Lower lobe of right lung (tissue), 2 donors: ENCODE results near the gene N4BP2. TPM values are rescaled to one million over a fixed set of nuclear protein-coding genes. Genes with fewer than 3 reads are reported as not detected.

Source experiments
- ATAC-seq, 2 donors: fragments of 200-7000 bp; cut with Tn5 transposase; one replicate each; pipeline ENCODE4 v1.9.1; 2020 to 2022; ENCODE audit warnings: mild to moderate bottlenecking in 2 of 2, moderate library complexity in 2 of 2
- DNase-seq: peaks from one replicate; pipeline ENCODE4 v3.0.0-alpha.2; 2020
- H3K27ac ChIP-seq: fragments of 200-600 bp; one replicate; pipeline ENCODE4 v1.8.0; 2022
- H3K27me3 ChIP-seq: fragments of 200-600 bp; one replicate; pipeline ENCODE4 v1.8.0; 2022; ENCODE audit warnings: low read depth
- H3K36me3 ChIP-seq: fragments of 200-600 bp; one replicate; pipeline ENCODE4 v1.8.0; 2022; ENCODE audit warnings: mild to moderate bottlenecking
- H3K4me1 ChIP-seq: fragments of 200-600 bp; one replicate; pipeline ENCODE4 v1.8.0; 2022
- H3K4me3 ChIP-seq: fragments of 200-600 bp; one replicate; pipeline ENCODE4 v1.8.0; 2022; ENCODE audit warnings: mild to moderate bottlenecking
- H3K9me3 ChIP-seq: fragments of 200-600 bp; one replicate; pipeline ENCODE4 v1.8.0; 2022
- CTCF ChIP-seq: fragments of 200-600 bp; IDR thresholded peaks from one replicate; pipeline ENCODE4 v1.8.0; 2022; ENCODE audit warnings: antibody characterized with exemption, mild to moderate bottlenecking
- intact Hi-C: fragments of 100-400 bp; cut with DNase I; formaldehyde crosslinking; loops from one replicate; pipeline ENCODE4 v1.11.0; 2022
- total RNA-seq: library from RNA; stranded (reverse); fragmentation: NEBNext Ultra II Directional; extraction: Animal tissue kit (Norgen Biotek cat#: 25700); gene quantifications from one replicate; pipeline ENCODE4 v1.2.1, GENCODE V29; 2021
- donor health status: DM: no; HTN: yes; CAD: no; lungs with severe emphysema.

N4BP2 gene
- total RNA-seq, 1 donor from 2014 or later = 10.0 TPM

GRCh38 chr4:40118861-40119260 lies 62.2 kb downstream of the N4BP2 start:
- Histone ChIP-seq H3K27me3 (no peaks in the 10 kb centered on the region), H3K36me3 (peaks cover 6% of the 10 kb centered on the region), H3K4me1 (no peaks in the 10 kb centered on the region), H3K9me3 (no peaks in the 10 kb centered on the region), H3K4me3 (no peak overlapping the region), H3K27ac (no peak overlapping the region)
- ATAC-seq (no peak), DNase-seq (no peak)
- intact Hi-C loops = no loop called here
- TF ChIP-seq CTCF = no peak

GRCh38 chr4:40119344-40119743 lies 62.7 kb downstream of the N4BP2 start:
- TF ChIP-seq CTCF = no peak
- Histone ChIP-seq H3K27ac (no peak overlapping the region), H3K36me3 (peaks cover 6% of the 10 kb centered on the region), H3K27me3 (no peaks in the 10 kb centered on the region), H3K9me3 (no peaks in the 10 kb centered on the region), H3K4me3 (no peak overlapping the region), H3K4me1 (no peaks in the 10 kb centered on the region)
- intact Hi-C loops = no loop called here
- DNase-seq = no peak
- ATAC-seq = no peak

GRCh38 chr4:40121515-40121914 lies 64.9 kb downstream of the N4BP2 start:
- peak; percentile 68 to 77 for ATAC-seq

GRCh38 chr4:40122941-40123340 lies 66.3 kb downstream of the N4BP2 start:
- H3K4me1 ChIP-seq = no peaks in the 10 kb centered on the region
- ATAC-seq (no peak), DNase-seq (no peak)
- intact Hi-C loops = no loop called here
- no peak for TF ChIP-seq CTCF
- no peak overlapping the region for H3K27ac ChIP-seq
- no peaks in the 10 kb centered on the region for H3K9me3 ChIP-seq
- no peaks in the 10 kb centered on the region for H3K27me3 ChIP-seq
- H3K36me3 ChIP-seq = peaks cover 3% of the 10 kb centered on the region
- no peak overlapping the region for H3K4me3 ChIP-seq

More at GRCh38 chr4:40121515-40121914, 64.9 kb downstream of the N4BP2 start:
- DNase-seq = no peak
- no peak for TF ChIP-seq CTCF
- intact Hi-C loops = no loop called here
- H3K27me3 ChIP-seq = no peaks in the 10 kb centered on the region
- no peak overlapping the region for H3K4me3 ChIP-seq
- H3K27ac ChIP-seq = peak overlapping the region; percentile 9
- H3K4me1 ChIP-seq = no peaks in the 10 kb centered on the region
- no peaks in the 10 kb centered on the region for H3K9me3 ChIP-seq
- H3K36me3 ChIP-seq = peaks cover 6% of the 10 kb centered on the region

GRCh38 chr4:40124690-40125089 lies 68.0 kb downstream of the N4BP2 start:
- no peak overlapping the region for H3K27ac ChIP-seq
- intact Hi-C loops = no loop called here
- no peak for ATAC-seq

More at GRCh38 chr4:40124690-40125089, 68.0 kb downstream of the N4BP2 start:
- Histone ChIP-seq H3K4me1 (no peaks in the 10 kb centered on the region), H3K9me3 (no peaks in the 10 kb centered on the region), H3K36me3 (no peaks in the 10 kb centered on the region), H3K4me3 (no peak overlapping the region), H3K27me3 (no peaks in the 10 kb centered on the region)
- no peak for DNase-seq
- TF ChIP-seq CTCF = no peak
